Measurements from ENCODE around the gene B4GALNT2.

- TF ChIP-seq EZH2 (IDR thresholded peaks at IDR 0.05; ENCODE audit: insufficient read depth, poor library complexity, severe bottlenecking) (no peak), EZH2phosphoT487 (IDR thresholded peaks at IDR 0.05; ENCODE audit: insufficient read depth, low read depth) (no peak)
Measured at GRCh38 chr17:49130891-49131290, 1.7 kb upstream of the B4GALNT2 start.
